Epithelial cell of esophagus (primary cell): ENCODE data around the gene SPTBN4.
"Not testable (repeated sequence)": the region's sequence is repeated elsewhere in the genome, so short reads cannot be mapped to it uniquely, and the experiment has no call there.

ENCODE experiments used
- DNase-seq: peaks from one replicate; pipeline ENCODE4 v3.0.0; 2010; ENCODE audit warnings: low read depth
- H3K4me3 ChIP-seq: 2 replicates; pipeline ENCODE4 v1.5.1; 2011; ENCODE audit warnings: mild to moderate bottlenecking, low read length, control low read depth
- CTCF ChIP-seq: IDR thresholded peaks from 2 replicates; pipeline ENCODE4 v1.5.1; 2011; ENCODE audit warnings: low read depth, mild to moderate bottlenecking, low read length, control low read depth, inconsistent platforms; ENCODE audit not compliant: insufficient read depth; ENCODE audit errors: missing control alignments

SPTBN4 gene

GRCh38 chr19:40425450-40426287 is 41.1 kb upstream of the SPTBN4 start, which contains the start of gene SERTAD1:
TSS of gene SERTAD1 (minus strand) at chr19:40425992. CDS start at chr19:40423546, 2,446 bp downstream.
- peak; percentile 42 for TF ChIP-seq CTCF
- peak within 1 kb of the TSS; percentile 90 for H3K4me3 ChIP-seq
- peak; percentile 100 for DNase-seq

- DNase-seq, H3K4me3 ChIP-seq: not testable (repeated sequence)
Measured at GRCh38 chr19:40428197-40428596, 38.6 kb upstream of the SPTBN4 start.

GRCh38 chr19:40430242-40430641 is 36.6 kb upstream of the SPTBN4 start:
- not testable (repeated sequence) for DNase-seq, H3K4me3 ChIP-seq

- DNase-seq = no peak
- H3K4me3 ChIP-seq = no peak overlapping the region
- TF ChIP-seq CTCF = no peak
Measured at GRCh38 chr19:40431698-40432097, 35.1 kb upstream of the SPTBN4 start.

GRCh38 chr19:40432760-40433159 is 34.0 kb upstream of the SPTBN4 start:
- H3K4me3 ChIP-seq = peak overlapping the region; percentile 45
- DNase-seq = not testable (repeated sequence)

GRCh38 chr19:40433391-40434216 is 33.2 kb upstream of the SPTBN4 start:
- DNase-seq = peak; percentile 83
- TF ChIP-seq CTCF = no peak

GRCh38 chr19:40438284-40438683 is 28.5 kb upstream of the SPTBN4 start:
- DNase-seq = no peak
- no peak for TF ChIP-seq CTCF
- no peak overlapping the region for H3K4me3 ChIP-seq

More at GRCh38 chr19:40433391-40434216, 33.2 kb upstream of the SPTBN4 start:
- peak overlapping the region; percentile 45 for H3K4me3 ChIP-seq

GRCh38 chr19:40441719-40442253 is 25.0 kb upstream of the SPTBN4 start:
- TF ChIP-seq CTCF = no peak
- no peak for DNase-seq
- no peak overlapping the region for H3K4me3 ChIP-seq
